SKM-1 (cell line): ENCODE data around the gene HDGFL3.

ENCODE experiments used
- DNase-seq: peaks from one replicate; lab custom pipeline; 2025; ENCODE audit not compliant: unreplicated experiment; lab: John Stamatoyannopoulos, UW

Gene HDGFL3

GRCh38 chr15:83129791-83130190 is 77.8 kb downstream of the HDGFL3 start:
- no peak for DNase-seq

GRCh38 chr15:83127547-83128150 is 80.0 kb downstream of the HDGFL3 start:
- DNase-seq, result no peak

GRCh38 chr15:83123529-83123928 is 84.1 kb downstream of the HDGFL3 start:
- DNase-seq, result no peak

DNA sequence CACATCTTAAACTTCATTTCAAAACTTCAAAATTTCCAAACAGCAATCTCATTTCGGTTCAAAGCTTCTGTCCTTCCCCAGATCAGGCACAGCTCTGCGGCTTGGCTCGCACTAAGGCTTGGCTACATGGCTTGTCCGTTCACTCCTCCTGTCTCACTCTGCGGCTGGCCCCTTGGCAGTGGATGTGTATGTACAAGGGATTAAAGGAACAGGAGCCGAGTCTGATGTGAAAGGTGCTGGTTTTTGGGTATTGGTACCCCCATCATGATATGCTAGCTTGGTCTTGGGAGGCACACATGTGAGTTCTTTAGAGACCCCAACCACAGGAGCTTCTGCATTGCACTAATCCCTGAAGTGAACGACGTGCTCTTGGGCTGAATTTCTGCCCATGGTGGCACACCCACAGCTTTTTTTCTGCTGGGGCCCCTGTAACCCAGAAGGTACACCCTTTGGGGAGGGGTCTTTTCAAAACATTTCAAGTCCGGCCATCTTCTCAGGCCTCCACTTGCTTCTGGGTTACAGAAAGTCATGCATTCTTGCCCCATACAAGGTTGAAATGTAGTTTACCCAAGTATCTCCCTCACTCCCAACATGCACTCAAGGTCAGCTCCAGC is 87.5 kb downstream of the HDGFL3 start:
- DNase-seq, result no peak

DNA sequence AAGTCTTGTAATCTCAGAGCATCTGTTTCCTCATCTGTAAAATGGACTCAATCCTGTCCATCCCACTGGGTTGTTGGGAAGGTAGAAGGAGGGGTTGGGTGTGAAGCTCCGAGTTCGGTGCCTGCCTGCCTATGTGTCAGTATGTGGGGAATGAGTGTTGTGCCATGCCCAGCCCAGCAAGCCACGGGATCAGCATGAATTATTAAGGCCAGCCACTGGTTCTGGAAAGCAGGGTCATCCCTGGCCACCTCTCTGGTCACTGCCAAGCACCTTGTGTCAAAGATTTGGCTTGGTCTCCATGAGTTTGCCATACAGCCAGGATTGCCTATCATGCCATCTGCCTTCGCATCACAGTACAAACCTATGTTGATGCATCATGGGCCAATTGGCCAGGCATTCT is 88.7 kb downstream of the HDGFL3 start:
- DNase-seq, result no peak

DNA sequence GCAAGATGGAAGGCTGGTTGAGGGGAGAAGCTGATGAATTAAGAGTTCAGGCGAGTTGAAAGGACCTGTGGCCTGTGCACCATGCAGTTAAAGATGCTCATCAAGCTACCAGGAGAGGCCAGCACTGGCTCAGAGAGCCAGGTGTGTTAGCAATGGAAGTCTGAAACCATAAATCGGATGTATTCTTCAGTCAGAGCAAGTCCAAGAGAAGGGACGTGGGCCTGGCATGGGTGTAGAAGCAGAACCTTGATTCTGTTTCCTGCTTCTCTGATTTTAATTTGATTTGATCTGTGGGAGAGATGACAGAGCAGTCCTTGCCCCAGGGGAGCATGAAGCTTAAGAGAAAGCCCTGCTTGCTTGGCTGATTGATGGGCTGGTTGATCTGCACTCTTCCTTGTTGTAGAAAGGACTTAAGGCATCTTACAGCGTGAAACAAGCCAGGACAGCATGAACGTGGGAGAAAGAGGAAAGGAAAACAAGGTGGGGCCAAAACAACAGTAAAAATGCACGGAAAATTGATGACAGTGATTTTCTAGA is 89.3 kb downstream of the HDGFL3 start:
- no peak for DNase-seq

DNA sequence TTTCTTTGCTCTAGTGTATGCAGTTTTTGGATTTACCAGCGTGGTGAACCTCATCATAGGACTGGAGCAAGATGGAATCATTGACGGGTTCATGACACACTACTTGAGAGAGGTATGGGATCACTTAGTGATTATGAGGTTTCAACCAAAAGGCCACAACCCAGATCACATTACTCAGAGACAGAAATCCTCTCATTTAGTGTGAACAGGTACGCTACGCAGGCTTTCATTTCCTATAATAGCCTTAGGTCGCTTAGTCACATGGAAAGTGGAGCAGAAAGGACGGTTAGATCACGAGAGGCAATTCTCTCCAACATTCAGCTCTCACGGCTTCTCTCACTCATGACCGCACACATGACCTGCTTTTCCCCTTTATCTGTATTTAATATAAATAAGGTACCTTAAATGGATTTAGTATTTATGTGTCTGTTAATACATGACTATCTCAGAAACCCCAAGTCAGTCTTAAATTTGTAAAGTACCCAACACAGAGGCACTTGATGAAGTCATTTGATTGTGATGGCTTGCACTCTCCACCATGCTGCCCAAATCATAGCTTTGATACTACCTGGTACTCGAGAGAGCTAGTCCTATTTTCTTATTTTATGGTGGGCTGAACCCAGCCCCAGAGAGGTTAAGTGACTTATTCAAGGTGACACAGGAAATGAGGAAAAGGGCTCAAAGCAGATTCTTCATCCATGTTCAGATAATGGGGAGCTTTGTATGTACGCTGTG is 91.6 kb downstream of the HDGFL3 start:
- no peak for DNase-seq

GRCh38 chr15:83115410-83115809 is 92.2 kb downstream of the HDGFL3 start:
- DNase-seq, result no peak

- DNase-seq, result no peak
These were observed 92.8 kb downstream of the HDGFL3 start for GRCh38 chr15:83114856-83115255.

- DNase-seq, result no peak
These were observed 93.5 kb downstream of the HDGFL3 start for GRCh38 chr15:83113881-83114674.

GRCh38 chr15:83112956-83113299 is 94.7 kb downstream of the HDGFL3 start:
- DNase-seq, result no peak

GRCh38 chr15:83112233-83112955 is 95.2 kb downstream of the HDGFL3 start:
- DNase-seq, result no peak

DNA sequence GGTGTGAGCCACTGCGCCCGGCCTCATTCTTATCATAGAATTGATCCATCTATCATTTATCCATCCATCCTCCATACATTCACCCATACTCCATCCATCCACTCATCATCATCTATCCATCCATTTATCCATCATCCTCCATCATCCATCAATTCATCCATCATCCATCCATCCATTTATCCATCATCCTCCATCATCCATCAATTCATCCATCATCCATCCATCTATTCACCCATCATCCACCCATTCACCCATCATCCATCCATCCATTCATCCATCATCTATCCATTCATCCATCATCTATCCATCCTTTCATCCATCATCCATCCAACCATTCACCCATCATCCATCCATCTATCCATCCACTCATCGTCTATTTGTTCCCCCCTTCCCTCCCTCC is 96.5 kb downstream of the HDGFL3 start:
- no peak for DNase-seq

DNA sequence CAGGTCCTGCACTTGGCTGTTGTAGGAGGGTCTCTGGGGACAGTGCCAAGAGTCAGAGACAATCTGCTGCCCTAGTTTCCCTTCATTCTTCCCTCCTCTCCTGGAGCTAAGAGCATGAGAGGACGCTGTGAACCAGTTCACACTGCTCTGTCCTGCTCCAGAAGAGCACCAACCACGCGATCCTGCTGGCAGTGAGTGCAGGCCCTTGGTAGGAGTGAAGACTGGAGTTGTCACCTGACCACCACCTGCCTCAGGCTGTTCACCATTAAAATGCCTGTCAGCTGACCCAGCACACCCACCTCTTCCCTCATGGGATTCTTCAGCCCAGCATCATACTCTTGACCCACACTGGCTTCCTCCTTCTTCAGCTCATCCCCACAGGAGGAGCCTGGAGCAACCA is 97.2 kb downstream of the HDGFL3 start:
- no peak for DNase-seq

GRCh38 chr15:83109532-83109931 is 98.1 kb downstream of the HDGFL3 start:
- no peak for DNase-seq

DNA sequence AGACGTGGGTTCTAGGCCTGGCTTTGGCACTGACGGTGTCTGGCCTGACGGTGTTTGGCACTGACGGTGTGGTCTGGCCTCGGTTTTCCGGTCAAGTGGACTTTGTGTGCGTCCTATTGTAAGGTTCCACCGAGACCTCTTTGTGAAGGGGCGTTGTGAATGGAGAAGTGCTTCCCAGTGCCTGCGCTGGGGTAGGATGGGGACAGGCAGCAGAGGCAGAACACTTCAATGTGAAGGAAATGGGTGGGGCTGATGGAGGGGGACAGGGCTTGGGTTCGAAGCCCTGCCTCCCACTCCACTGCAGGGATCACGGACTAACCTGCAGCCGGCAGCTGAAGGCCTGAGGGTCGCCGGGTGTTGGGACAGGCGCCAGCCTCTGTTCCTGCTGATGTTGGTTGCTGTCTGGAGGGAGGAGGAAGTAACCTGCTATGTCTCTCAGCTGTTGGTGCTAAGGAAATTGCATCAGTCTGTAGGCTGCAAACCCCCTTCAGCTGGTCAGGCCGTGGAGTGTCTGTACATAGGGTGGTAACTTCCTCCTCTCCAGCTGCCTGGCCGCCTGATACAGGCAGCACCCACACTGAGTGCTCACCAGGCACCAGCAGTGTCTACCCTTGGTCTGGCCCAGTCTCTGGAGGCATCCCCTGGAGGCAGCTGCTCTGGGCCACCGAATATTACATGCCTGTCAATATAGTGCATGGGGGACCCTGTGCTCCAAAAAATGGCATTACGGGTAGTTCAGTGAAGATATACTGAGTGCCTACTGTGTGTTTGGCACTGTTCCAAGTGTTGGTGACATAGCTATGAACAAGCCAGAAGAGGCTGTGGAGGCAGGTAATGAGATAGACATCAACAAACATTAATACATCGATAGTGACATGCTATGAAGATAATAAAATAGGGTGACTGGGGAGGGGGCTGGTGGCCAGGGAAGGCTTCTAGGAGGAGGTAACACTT is 99.1 kb downstream of the HDGFL3 start:
- DNase-seq, result peak; percentile 97

DNA sequence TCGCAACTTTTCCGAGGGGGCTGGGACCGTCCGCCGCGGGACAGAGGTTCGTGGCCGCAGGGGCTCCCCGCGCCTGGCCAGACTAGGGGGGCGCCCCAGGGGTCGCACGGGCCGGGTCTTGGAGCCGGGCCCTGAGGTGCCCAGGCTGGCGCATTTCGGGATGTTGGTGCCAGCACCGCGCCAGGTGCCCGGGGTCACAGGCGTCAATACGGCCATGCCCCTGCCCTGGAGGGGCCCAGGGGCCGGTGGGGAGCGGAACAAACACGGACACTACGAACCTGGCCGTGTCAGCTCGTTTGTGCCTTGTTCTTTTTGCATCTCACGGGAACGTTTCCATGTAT is 99.8 kb downstream of the HDGFL3 start:
- no peak for DNase-seq

DNA sequence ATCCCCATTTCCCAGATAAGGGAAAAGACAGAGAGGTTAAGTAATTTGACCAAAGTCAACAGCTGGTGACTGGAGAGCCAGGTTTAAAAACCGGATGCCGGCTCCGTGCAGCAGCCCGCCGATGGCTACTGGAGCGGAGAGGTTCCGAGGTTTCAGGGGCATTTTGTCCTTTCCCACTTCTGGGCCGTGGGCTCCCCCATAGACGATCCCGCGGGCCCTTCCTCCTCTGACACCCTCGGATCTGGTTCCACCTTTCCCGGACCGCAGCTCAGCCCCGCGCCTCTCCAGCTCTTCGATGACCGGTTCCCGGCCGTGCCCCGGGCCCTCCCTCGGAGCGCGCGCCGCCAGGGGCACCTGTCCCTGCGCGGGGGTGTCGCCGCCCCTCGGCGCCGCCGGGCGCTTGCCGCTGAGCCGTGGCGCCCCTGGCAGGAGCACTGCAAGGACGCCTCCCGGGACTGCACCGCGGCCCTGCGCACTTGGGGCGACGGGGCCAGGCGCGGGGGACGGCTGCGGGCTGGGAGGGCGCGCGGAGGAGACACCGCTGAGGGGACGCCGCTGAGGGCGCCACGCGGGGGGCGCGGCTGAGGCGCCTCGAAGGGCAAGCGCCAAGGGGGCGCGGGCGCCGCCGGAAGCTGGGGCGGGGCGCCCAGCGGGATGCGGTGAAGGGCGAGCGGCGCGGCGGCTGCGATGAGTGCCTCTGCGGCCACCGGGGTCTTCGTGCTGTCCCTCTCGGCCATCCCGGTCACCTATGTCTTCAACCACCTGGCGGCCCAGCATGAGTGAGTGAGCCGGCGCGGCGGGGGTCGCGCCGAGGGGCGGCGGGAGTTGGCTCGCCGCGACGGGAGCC is 100.4 kb downstream of the HDGFL3 start, which contains the start of gene TM6SF1:
TM6SF1 (plus strand) TSS at position 652 of the 847 bp plus-strand sequence; CDS start at position 688, 36 bp downstream.
- no peak for DNase-seq

- no peak for DNase-seq
These were observed 102.2 kb downstream of the HDGFL3 start for GRCh38 chr15:83105440-83105839.
